Measurements from ENCODE around the gene ALDH9A1.

Gene ALDH9A1

DNA sequence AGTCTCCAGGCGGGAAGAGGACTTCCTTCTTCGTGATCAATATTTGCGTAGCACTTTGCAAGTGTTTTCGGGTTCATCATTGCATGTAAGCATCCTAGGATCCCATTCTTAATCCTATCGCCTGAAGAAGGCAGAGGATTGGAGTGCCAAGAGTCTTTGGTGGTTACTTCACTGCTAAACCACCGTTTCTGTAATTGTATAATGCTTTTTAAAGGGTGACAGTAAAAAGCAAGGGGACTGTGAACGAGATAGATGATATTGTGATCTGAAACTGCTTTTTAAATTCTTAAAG, 345 bp upstream of the ALDH9A1 start:
- peak overlapping the region; percentile 81 for H3K4me3 ChIP-seq (ENCODE audit: low read depth, low read length, poor library complexity, severe bottlenecking)
- H3K9me3 ChIP-seq (ENCODE audit: low read length) = no peaks in the 10 kb centered on the region
- H2AFZ ChIP-seq (ENCODE audit: low read length) = peak overlapping the region; percentile 95
- no peaks in the 10 kb centered on the region for H3K9me2 ChIP-seq (ENCODE audit: low read depth, low read length)
- H3F3A ChIP-seq (ENCODE audit: insufficient read depth, low read length) = no peaks in the 10 kb centered on the region
- H3K27ac ChIP-seq (ENCODE audit: low read depth, low read length, poor library complexity, severe bottlenecking) = peak overlapping the region; percentile 85
- H3K27me3 ChIP-seq (ENCODE audit: insufficient read depth, low read length) = no peaks in the 10 kb centered on the region
- H3K4me1 ChIP-seq (ENCODE audit: insufficient read depth, low read length, severe bottlenecking) = peaks cover 17% of the 10 kb centered on the region
- H3K9ac ChIP-seq (ENCODE audit: low read length) = peak overlapping the region; percentile 83
- H3K4me2 ChIP-seq (ENCODE audit: low read length) = peak overlapping the region; percentile 95
- peaks cover 8% of the 10 kb centered on the region; the same call in 1 of the 2 replicates for H3K36me3 ChIP-seq (ENCODE audit: insufficient read depth, low read length)
- no peaks in the 10 kb centered on the region for H4K20me1 ChIP-seq (ENCODE audit: insufficient read depth, low read length)
- peaks cover 23% of the 10 kb centered on the region for H3K79me2 ChIP-seq (ENCODE audit: insufficient read depth, low read length)
- TF ChIP-seq EZH2 (IDR thresholded peaks at IDR 0.05; ENCODE audit: borderline replicate concordance, low read length) = no peak
- TF ChIP-seq, protein P1, sequence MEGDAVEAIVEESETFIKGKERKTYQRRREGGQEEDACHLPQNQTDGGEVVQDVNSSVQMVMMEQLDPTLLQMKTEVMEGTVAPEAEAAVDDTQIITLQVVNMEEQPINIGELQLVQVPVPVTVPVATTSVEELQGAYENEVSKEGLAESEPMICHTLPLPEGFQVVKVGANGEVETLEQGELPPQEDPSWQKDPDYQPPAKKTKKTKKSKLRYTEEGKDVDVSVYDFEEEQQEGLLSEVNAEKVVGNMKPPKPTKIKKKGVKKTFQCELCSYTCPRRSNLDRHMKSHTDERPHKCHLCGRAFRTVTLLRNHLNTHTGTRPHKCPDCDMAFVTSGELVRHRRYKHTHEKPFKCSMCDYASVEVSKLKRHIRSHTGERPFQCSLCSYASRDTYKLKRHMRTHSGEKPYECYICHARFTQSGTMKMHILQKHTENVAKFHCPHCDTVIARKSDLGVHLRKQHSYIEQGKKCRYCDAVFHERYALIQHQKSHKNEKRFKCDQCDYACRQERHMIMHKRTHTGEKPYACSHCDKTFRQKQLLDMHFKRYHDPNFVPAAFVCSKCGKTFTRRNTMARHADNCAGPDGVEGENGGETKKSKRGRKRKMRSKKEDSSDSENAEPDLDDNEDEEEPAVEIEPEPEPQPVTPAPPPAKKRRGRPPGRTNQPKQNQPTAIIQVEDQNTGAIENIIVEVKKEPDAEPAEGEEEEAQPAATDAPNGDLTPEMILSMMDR (IDR thresholded peaks at IDR 0.05; ENCODE audit: low read length) = no peak

DNA sequence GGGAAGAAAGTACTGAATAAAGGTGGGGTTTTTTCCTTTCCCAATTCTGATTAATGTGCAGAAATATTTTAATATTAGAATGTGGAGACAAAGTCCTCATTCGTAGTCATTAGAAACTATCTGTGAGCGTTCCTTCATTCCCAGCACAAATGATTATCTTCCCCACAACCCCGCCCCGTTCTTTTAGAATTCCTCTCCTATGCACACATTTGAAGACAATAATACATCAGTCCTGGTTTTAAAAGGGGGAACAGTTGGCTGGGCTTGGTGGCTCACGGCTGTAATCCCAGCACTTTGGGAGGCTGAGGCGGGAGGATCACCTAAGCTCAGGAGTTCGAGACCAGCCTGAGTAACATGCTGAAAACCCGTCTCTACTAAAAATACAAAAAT, 876 bp downstream of the ALDH9A1 start:
- TF ChIP-seq, protein P1 (IDR thresholded peaks at IDR 0.05; ENCODE audit: low read length) = no peak
- no peak for TF ChIP-seq EZH2 (IDR thresholded peaks at IDR 0.05; ENCODE audit: borderline replicate concordance, low read length)
- Histone ChIP-seq H3K4me1 (ENCODE audit: insufficient read depth, low read length, severe bottlenecking) (peaks cover 17% of the 10 kb centered on the region), H4K20me1 (ENCODE audit: insufficient read depth, low read length) (no peaks in the 10 kb centered on the region), H3K9me3 (ENCODE audit: low read length) (no peaks in the 10 kb centered on the region), H2AFZ (ENCODE audit: low read length) (no peak overlapping the region), H3K9me2 (ENCODE audit: low read depth, low read length) (no peaks in the 10 kb centered on the region), H3K27ac (ENCODE audit: low read depth, low read length, poor library complexity, severe bottlenecking) (peak overlapping the region; percentile 85), H3K36me3 (ENCODE audit: insufficient read depth, low read length) (peaks cover 8% of the 10 kb centered on the region; the same call in 1 of the 2 replicates), H3K4me2 (ENCODE audit: low read length) (peak overlapping the region; percentile 95), H3K27me3 (ENCODE audit: insufficient read depth, low read length) (no peaks in the 10 kb centered on the region), H3K9ac (ENCODE audit: low read length) (peak overlapping the region; percentile 83), H3F3A (ENCODE audit: insufficient read depth, low read length) (no peaks in the 10 kb centered on the region), H3K4me3 (ENCODE audit: low read depth, low read length, poor library complexity, severe bottlenecking) (peak overlapping the region; percentile 81), H3K79me2 (ENCODE audit: insufficient read depth, low read length) (peaks cover 23% of the 10 kb centered on the region)

DNA sequence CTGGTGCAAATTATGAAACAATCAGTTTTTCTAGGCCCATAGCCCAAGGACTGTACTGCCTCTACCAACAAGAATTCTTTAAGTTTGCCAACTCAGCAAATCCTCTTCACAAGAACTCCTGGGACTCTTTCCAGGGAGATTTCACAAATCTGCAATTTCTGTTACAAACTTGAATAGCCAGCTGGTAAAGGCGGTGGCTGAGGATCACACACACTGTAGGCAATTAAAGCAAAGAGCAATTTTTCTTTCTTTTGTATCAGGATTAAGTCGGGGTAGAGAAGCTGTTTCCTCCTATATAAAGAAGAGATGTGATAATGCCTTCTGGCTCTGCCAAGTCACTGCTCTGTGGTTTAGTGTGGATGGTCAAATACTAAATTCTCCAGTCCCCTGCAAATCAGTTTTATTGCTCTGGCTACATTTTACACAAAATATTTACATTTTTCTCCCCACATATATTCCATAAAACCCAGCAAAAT, 1.7 kb downstream of the ALDH9A1 start:
- no peak overlapping the region for H3K27ac ChIP-seq (ENCODE audit: low read depth, low read length, poor library complexity, severe bottlenecking)
- peak overlapping the region; percentile 83; the same call in 1 of the 2 replicates for H3K9ac ChIP-seq (ENCODE audit: low read length)
- H2AFZ ChIP-seq (ENCODE audit: low read length) = no peak overlapping the region
- H4K20me1 ChIP-seq (ENCODE audit: insufficient read depth, low read length) = no peaks in the 10 kb centered on the region
- H3K36me3 ChIP-seq (ENCODE audit: insufficient read depth, low read length) = peaks cover 8% of the 10 kb centered on the region; the same call in 1 of the 2 replicates
- H3K27me3 ChIP-seq (ENCODE audit: insufficient read depth, low read length) = no peaks in the 10 kb centered on the region
- no peaks in the 10 kb centered on the region for H3K9me2 ChIP-seq (ENCODE audit: low read depth, low read length)
- H3K4me3 ChIP-seq (ENCODE audit: low read depth, low read length, poor library complexity, severe bottlenecking) = peak overlapping the region; percentile 81
- H3K4me1 ChIP-seq (ENCODE audit: insufficient read depth, low read length, severe bottlenecking) = peaks cover 17% of the 10 kb centered on the region
- no peaks in the 10 kb centered on the region for H3F3A ChIP-seq (ENCODE audit: insufficient read depth, low read length)
- H3K4me2 ChIP-seq (ENCODE audit: low read length) = peak overlapping the region; percentile 95
- H3K79me2 ChIP-seq (ENCODE audit: insufficient read depth, low read length) = peaks cover 23% of the 10 kb centered on the region
- TF ChIP-seq, protein P1 (IDR thresholded peaks at IDR 0.05; ENCODE audit: low read length) = no peak
- TF ChIP-seq EZH2 (IDR thresholded peaks at IDR 0.05; ENCODE audit: borderline replicate concordance, low read length) = no peak
- H3K9me3 ChIP-seq (ENCODE audit: low read length) = no peaks in the 10 kb centered on the region

Measured in OCI-LY1 (cell line).